ENCODE data around the gene PLSCR1. TPM values are rescaled to one million over a fixed set of nuclear protein-coding genes. Genes with fewer than 3 reads are reported as not detected.

The PLSCR1 gene
- polyA plus RNA-seq, 1 donor from 2014 or later: 0.78 TPM

DNA sequence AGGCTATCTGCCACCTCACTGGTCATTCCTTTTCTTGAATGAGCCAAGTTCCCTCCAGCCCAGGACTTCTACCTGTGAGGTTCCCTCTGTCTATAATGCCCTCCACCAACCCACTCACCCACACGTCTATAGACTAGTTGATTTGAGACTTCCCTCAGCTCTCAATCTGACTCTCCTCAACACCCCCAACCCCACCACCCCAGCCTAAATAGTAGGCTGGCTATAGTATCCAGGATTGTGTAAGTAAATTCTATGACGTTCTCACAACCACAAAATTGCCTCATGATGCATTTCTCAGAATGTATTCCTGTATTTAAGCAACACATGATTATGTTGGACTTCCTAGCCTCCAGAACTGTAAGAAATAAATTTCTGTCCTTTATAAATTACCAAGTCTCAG, 2.2 kb downstream of the PLSCR1 start:
- Histone ChIP-seq H3K9me2 (ENCODE audit: insufficient read depth, low read length) (no peaks in the 10 kb centered on the region), H3K27me3 (ENCODE audit: insufficient read depth, low read depth, low read length) (peaks cover 15% of the 10 kb centered on the region), H4K20me1 (ENCODE audit: insufficient read depth) (no peaks in the 10 kb centered on the region), H3K9ac (ENCODE audit: low read length) (no peak overlapping the region), H3K27ac (ENCODE audit: low read length) (no peak overlapping the region), H3K79me2 (replicated peaks; ENCODE audit: insufficient read depth, low read length) (no peaks in the 10 kb centered on the region), H3K4me2 (ENCODE audit: low read length) (no peak overlapping the region), H2AFZ (ENCODE audit: low read depth, low read length) (no peak overlapping the region), H3K9me3 (ENCODE audit: low read length) (no peaks in the 10 kb centered on the region), H3K4me3 (ENCODE audit: low read length) (no peak overlapping the region), H3F3A (ENCODE audit: insufficient read depth, low read length, poor library complexity, severe bottlenecking) (no peaks in the 10 kb centered on the region), H3K36me3 (ENCODE audit: insufficient read depth, low read length) (no peaks in the 10 kb centered on the region)
- TF ChIP-seq SMC3 (conservative IDR thresholded peaks at IDR 0.05; ENCODE audit: poor library complexity) (no peak), RAD21 (conservative IDR thresholded peaks at IDR 0.05) (no peak), EZH2 (IDR thresholded peaks at IDR 0.05; ENCODE audit: borderline replicate concordance, insufficient read depth, low read length, poor library complexity, severe bottlenecking) (no peak), TAF1 (IDR thresholded peaks at IDR 0.05; ENCODE audit: low read depth) (no peak), EP300 (conservative IDR thresholded peaks at IDR 0.05; ENCODE audit: poor library complexity, severe bottlenecking) (no peak), REST (IDR thresholded peaks at IDR 0.05; ENCODE audit: borderline replicate concordance) (no peak), MXI1 (conservative IDR thresholded peaks at IDR 0.05; ENCODE audit: poor library complexity, severe bottlenecking) (no peak), POLR2AphosphoS5 (IDR thresholded peaks at IDR 0.05) (no peak)
- TF ChIP-seq, protein P1, sequence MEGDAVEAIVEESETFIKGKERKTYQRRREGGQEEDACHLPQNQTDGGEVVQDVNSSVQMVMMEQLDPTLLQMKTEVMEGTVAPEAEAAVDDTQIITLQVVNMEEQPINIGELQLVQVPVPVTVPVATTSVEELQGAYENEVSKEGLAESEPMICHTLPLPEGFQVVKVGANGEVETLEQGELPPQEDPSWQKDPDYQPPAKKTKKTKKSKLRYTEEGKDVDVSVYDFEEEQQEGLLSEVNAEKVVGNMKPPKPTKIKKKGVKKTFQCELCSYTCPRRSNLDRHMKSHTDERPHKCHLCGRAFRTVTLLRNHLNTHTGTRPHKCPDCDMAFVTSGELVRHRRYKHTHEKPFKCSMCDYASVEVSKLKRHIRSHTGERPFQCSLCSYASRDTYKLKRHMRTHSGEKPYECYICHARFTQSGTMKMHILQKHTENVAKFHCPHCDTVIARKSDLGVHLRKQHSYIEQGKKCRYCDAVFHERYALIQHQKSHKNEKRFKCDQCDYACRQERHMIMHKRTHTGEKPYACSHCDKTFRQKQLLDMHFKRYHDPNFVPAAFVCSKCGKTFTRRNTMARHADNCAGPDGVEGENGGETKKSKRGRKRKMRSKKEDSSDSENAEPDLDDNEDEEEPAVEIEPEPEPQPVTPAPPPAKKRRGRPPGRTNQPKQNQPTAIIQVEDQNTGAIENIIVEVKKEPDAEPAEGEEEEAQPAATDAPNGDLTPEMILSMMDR (IDR thresholded peaks at IDR 0.05; ENCODE audit: poor library complexity, severe bottlenecking): no peak

DNA sequence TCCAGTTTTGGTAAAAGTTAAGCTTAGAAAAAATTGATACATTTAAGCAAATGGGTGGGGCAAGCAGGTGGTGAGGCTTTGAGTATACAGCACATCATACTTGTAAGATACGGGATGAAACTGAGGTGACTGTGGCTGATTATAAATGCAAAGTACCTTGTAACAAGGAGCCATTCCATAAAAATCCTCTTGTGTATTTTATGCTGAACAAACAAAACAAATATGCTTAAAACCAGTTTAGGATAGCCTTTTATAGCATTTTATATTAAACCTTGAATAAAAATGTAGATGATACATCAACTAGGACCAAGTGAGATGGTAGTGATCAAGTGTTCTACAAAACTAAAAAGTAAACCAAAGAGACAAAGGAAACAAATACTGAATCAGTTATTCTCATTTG, 3.4 kb downstream of the PLSCR1 start:
- no peak overlapping the region for H3K4me3 ChIP-seq (ENCODE audit: low read length)
- no peaks in the 10 kb centered on the region for H3K9me3 ChIP-seq (ENCODE audit: low read length)
- H2AFZ ChIP-seq (ENCODE audit: low read depth, low read length): no peak overlapping the region
- H3K27me3 ChIP-seq (ENCODE audit: insufficient read depth, low read depth, low read length): peaks cover 15% of the 10 kb centered on the region
- no peak overlapping the region for H3K4me2 ChIP-seq (ENCODE audit: low read length)
- no peaks in the 10 kb centered on the region for H3K36me3 ChIP-seq (ENCODE audit: insufficient read depth, low read length)
- no peaks in the 10 kb centered on the region for H3K9me2 ChIP-seq (ENCODE audit: insufficient read depth, low read length)
- H3K79me2 ChIP-seq (replicated peaks; ENCODE audit: insufficient read depth, low read length): no peaks in the 10 kb centered on the region
- H3K9ac ChIP-seq (ENCODE audit: low read length): no peak overlapping the region
- H3F3A ChIP-seq (ENCODE audit: insufficient read depth, low read length, poor library complexity, severe bottlenecking): no peaks in the 10 kb centered on the region
- TF ChIP-seq, protein P1 (IDR thresholded peaks at IDR 0.05; ENCODE audit: poor library complexity, severe bottlenecking): no peak
- no peak for TF ChIP-seq POLR2AphosphoS5 (IDR thresholded peaks at IDR 0.05)
- no peak for TF ChIP-seq RAD21 (conservative IDR thresholded peaks at IDR 0.05)
- TF ChIP-seq MXI1 (conservative IDR thresholded peaks at IDR 0.05; ENCODE audit: poor library complexity, severe bottlenecking): no peak
- no peak for TF ChIP-seq SMC3 (conservative IDR thresholded peaks at IDR 0.05; ENCODE audit: poor library complexity)
- H4K20me1 ChIP-seq (ENCODE audit: insufficient read depth): no peaks in the 10 kb centered on the region
- no peak overlapping the region for H3K27ac ChIP-seq (ENCODE audit: low read length)

Data from neural cell (in vitro differentiated cells).